CD14-positive monocyte (primary cell): ENCODE results near the gene GUCA1A. TPM values are rescaled to one million over a fixed set of nuclear protein-coding genes. Genes with fewer than 3 reads are reported as not detected.
A peak's percentile ranks its signal among the peaks of the same experiment; 100 is the strongest.

Source experiments
- DNase-seq, 3 donors: peaks; one replicate each; pipeline ENCODE4 v3.0.0-alpha.2; 2011 to 2022
- H2AFZ ChIP-seq: 2 replicates; pipeline ENCODE4 v1.6.0; 2012; ENCODE audit warnings: mild to moderate bottlenecking, low read depth, low read length, inconsistent platforms; ENCODE audit not compliant: insufficient read depth, poor library complexity, severe bottlenecking
- H3K27ac ChIP-seq, 2 donors: 1 replicate in 1 of 2; 2 replicates in 1 of 2; pipeline ENCODE4 v1.5.1; 2012 to 2013; ENCODE audit warnings: low read length in 2 of 2, control low read depth in 1 of 2, inconsistent platforms in 1 of 2, low read depth in 1 of 2, mild to moderate bottlenecking in 1 of 2
- H3K27me3 ChIP-seq, 2 donors: one replicate each; pipeline versions ENCODE4 v1.6.0 to v1.6.1; 2011 to 2013; ENCODE audit warnings: low read length in 2 of 2; ENCODE audit not compliant: control insufficient read depth in 2 of 2, insufficient read depth in 2 of 2
- H3K36me3 ChIP-seq, 2 donors: replicated peaks in 1 of 2; 1 replicate in 1 of 2; 2 replicates in 1 of 2; pipeline versions ENCODE4 v1.5.1 to v1.6.1; 2012 to 2013; ENCODE audit warnings: low read length in 2 of 2, control low read depth in 1 of 2, inconsistent platforms in 1 of 2, mild to moderate bottlenecking in 1 of 2; ENCODE audit not compliant: insufficient read depth in 2 of 2, control insufficient read depth in 1 of 2
- H3K4me1 ChIP-seq, 2 donors: 1 replicate in 1 of 2; 2 replicates in 1 of 2; pipeline versions ENCODE4 v1.5.1 to v1.6.1; 2012 to 2013; ENCODE audit warnings: low read length in 2 of 2, control low read depth in 1 of 2, inconsistent platforms in 1 of 2, mild to moderate bottlenecking in 1 of 2, moderate library complexity in 1 of 2; ENCODE audit not compliant: insufficient read depth in 2 of 2, control insufficient read depth in 1 of 2
- H3K4me2 ChIP-seq: replicated peaks from 2 replicates; pipeline ENCODE3; 2012; ENCODE audit warnings: low read length, moderate library complexity, mild to moderate bottlenecking; ENCODE audit not compliant: poor library complexity, severe bottlenecking; ENCODE audit errors: extremely low read depth
- H3K4me3 ChIP-seq, 3 experiments: fragments of 200-600 bp in 1 of 3; sonication (generic) in 1 of 3; replicated peaks in 1 of 3; 1 replicate in 2 of 3; 2 replicates in 1 of 3; pipeline ENCODE4 v1.5.1; 2011 to 2013; ENCODE audit warnings: low read length in 3 of 3, mild to moderate bottlenecking in 3 of 3, control low read depth in 2 of 3, low read depth in 2 of 3, inconsistent platforms in 1 of 3, moderate library complexity in 1 of 3
- H3K79me2 ChIP-seq: 2 replicates; pipeline ENCODE4 v1.6.0; 2012; ENCODE audit warnings: mild to moderate bottlenecking, control low read depth, inconsistent platforms, low read length, moderate library complexity; ENCODE audit not compliant: insufficient read depth
- H3K9ac ChIP-seq: 2 replicates; pipeline ENCODE4 v1.6.0; 2017; ENCODE audit warnings: low read length, mild to moderate bottlenecking; ENCODE audit not compliant: insufficient read depth, poor library complexity, severe bottlenecking
- H3K9me3 ChIP-seq, 2 donors: replicated peaks in 1 of 2; 1 replicate in 1 of 2; 2 replicates in 1 of 2; pipeline versions ENCODE4 v1.5.1 to v1.6.1; 2012 to 2013; ENCODE audit warnings: low read length in 2 of 2, control low read depth in 1 of 2; ENCODE audit not compliant: control insufficient read depth in 1 of 2, insufficient read depth in 1 of 2
- H4K20me1 ChIP-seq: 2 replicates; pipeline ENCODE4 v1.6.0; 2012; ENCODE audit warnings: mild to moderate bottlenecking, low read length, control low read depth, moderate library complexity; ENCODE audit not compliant: insufficient read depth
- H3K27ac Mint-ChIP-seq, 7 donors: one replicate each; pipeline ENCODE4 v1.8.0; 2020; ENCODE audit warnings: mild to moderate bottlenecking in 7 of 7, mixed read lengths in 7 of 7, moderate library complexity in 6 of 7, inconsistent platforms in 2 of 7
- H3K27me3 Mint-ChIP-seq, 3 donors: one replicate each; pipeline ENCODE4 v1.8.0; 2021 to 2022; ENCODE audit warnings: low read depth in 3 of 3, mild to moderate bottlenecking in 3 of 3, mixed read lengths in 3 of 3, moderate library complexity in 3 of 3, inconsistent platforms in 1 of 3
- H3K36me3 Mint-ChIP-seq, 2 donors: one replicate each; pipeline ENCODE4 v1.8.0; 2020; ENCODE audit warnings: mixed read lengths in 2 of 2, inconsistent platforms in 1 of 2, mild to moderate bottlenecking in 1 of 2
- H3K4me1 Mint-ChIP-seq: one replicate; pipeline ENCODE4 v1.8.0; 2020; ENCODE audit warnings: mild to moderate bottlenecking, mixed read lengths
- H3K4me3 Mint-ChIP-seq, 2 donors: one replicate each; pipeline ENCODE4 v1.8.0; 2020; ENCODE audit warnings: mild to moderate bottlenecking in 2 of 2, mixed read lengths in 2 of 2, moderate library complexity in 1 of 2
- H3K9me3 Mint-ChIP-seq, 7 donors: one replicate each; pipeline ENCODE4 v1.8.0; 2020 to 2022; ENCODE audit warnings: mixed read lengths in 7 of 7, mild to moderate bottlenecking in 6 of 7, moderate library complexity in 6 of 7, inconsistent platforms in 2 of 7
- WGBS: methylation state at CpG from one replicate; pipeline ENCODE4 v1.1.5; 2013; ENCODE audit warnings: missing lambda C conversion rate; ENCODE audit not compliant: insufficient coverage; 5-methylcytosine and 5-hydroxymethylcytosine counted together
- intact Hi-C, 2 donors: fragments of 100-400 bp; cut with micrococcal nuclease; formaldehyde crosslinking; loops; one replicate each; pipeline versions ENCODE4 v1.15.0 to v1.15.1; 2023
- polyA plus RNA-seq, 3 donors: library from polyadenylated mRNA; depleted of rRNA in 1 of 3; unstranded in 2 of 3; stranded (reverse) in 1 of 3; fragments of 300-500 nt in 2 of 3; fragments of >200 nt in 1 of 3; fragmentation: Illumina TruSeq in 2 of 3; gene quantifications; 1 replicate in 2 of 3; 2 replicates in 1 of 3; pipeline ENCODE4 v1.2.3, GENCODE V29; 2012 to 2021
- TF ChIP-seq, protein P1 (sequence below): fragments of 200-600 bp; IDR thresholded peaks from one replicate; pipeline ENCODE4 v1.8.0; 2022; ENCODE audit warnings: antibody characterized with exemption, mild to moderate bottlenecking

GUCA1A gene
- polyA plus RNA-seq, 3 donors: not detected

DNA sequence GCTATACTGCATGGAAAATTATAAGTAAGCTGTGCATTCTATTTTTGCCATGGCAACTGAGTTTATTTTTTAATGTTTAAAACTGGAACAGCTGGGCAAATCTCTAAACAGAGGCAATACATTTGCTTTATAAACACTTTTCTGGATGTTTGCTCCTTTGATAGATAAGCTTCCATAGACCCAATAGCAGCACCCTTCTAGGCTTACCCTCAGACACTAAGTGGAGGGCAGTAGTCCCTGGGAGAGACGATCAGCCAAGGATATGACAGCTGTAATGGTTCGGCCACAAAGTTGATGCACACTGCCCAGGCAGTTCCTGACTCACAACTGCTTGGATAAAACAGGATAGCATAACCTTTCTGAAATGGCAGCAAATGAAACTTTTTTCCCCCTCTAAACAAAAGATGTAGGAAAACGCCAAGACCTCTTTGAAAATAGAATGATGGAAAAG lies 53.0 kb downstream of the GUCA1A start:
- no peak overlapping the region for H2AFZ ChIP-seq
- 100% methylated on average over 2 of the region's 3 CpGs for WGBS
- no peak overlapping the region for H3K27ac ChIP-seq
- H3K4me1 ChIP-seq: no peaks in the 10 kb centered on the region
- no peak overlapping the region for H3K4me3 ChIP-seq
- peaks cover 42 to 52% of the 10 kb centered on the region in 2 donors for H3K36me3 ChIP-seq
- no peak for DNase-seq
- no peak overlapping the region for H3K9ac ChIP-seq
- no peaks in the 10 kb centered on the region for H3K79me2 ChIP-seq
- Mint-ChIP-seq H3K27me3 (no peaks in the 10 kb centered on the region), H3K27ac (peak overlapping the region in 2 of 7 donors; percentile 66 to 82), H3K4me1 (no peaks in the 10 kb centered on the region), H3K9me3 (no peaks in the 10 kb centered on the region), H3K36me3 (peaks cover 42 to 53% of the 10 kb centered on the region in 2 donors), H3K4me3 (no peak overlapping the region)
- intact Hi-C loops: loop anchor here in 1 of 2 donors (10.0 kb wide), 1 partner anchor 319 kb away; no protein-coding TSS in a partner anchor
- H3K27me3 ChIP-seq: no peaks in the 10 kb centered on the region
- no peak overlapping the region for H3K4me2 ChIP-seq
- H4K20me1 ChIP-seq: no peaks in the 10 kb centered on the region
- TF ChIP-seq, protein P1, sequence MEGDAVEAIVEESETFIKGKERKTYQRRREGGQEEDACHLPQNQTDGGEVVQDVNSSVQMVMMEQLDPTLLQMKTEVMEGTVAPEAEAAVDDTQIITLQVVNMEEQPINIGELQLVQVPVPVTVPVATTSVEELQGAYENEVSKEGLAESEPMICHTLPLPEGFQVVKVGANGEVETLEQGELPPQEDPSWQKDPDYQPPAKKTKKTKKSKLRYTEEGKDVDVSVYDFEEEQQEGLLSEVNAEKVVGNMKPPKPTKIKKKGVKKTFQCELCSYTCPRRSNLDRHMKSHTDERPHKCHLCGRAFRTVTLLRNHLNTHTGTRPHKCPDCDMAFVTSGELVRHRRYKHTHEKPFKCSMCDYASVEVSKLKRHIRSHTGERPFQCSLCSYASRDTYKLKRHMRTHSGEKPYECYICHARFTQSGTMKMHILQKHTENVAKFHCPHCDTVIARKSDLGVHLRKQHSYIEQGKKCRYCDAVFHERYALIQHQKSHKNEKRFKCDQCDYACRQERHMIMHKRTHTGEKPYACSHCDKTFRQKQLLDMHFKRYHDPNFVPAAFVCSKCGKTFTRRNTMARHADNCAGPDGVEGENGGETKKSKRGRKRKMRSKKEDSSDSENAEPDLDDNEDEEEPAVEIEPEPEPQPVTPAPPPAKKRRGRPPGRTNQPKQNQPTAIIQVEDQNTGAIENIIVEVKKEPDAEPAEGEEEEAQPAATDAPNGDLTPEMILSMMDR: no peak
- H3K9me3 ChIP-seq: no peaks in the 10 kb centered on the region

DNA sequence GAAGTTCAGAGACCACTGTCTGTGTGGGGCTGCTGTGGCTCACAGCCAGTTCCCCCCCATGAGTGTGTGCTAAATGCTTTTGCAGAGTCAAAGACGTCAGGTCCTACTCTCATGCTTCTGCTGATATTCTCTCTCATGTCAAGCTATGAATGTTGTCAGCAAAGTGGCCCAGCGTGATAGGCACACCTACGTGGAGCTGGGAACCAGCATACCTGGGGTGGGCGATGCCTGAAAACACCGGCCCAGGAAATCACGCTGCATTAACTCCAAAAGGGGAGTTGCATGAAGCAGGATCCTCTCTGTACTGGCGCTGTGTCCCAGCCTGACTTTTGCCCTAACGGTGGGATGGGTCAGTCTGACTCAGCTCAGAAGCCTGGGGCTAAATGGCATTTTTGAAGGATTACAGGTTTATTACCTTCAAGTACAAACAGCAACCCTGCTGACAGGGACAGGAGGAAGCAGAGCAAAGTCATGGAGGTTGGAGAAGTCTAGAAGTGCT lies 53.5 kb downstream of the GUCA1A start:
- Histone ChIP-seq H4K20me1 (no peaks in the 10 kb centered on the region), H3K9ac (no peak overlapping the region), H2AFZ (no peak overlapping the region), H3K9me3 (no peaks in the 10 kb centered on the region), H3K4me2 (no peak overlapping the region), H3K27ac (no peak overlapping the region), H3K79me2 (no peaks in the 10 kb centered on the region), H3K4me1 (no peaks in the 10 kb centered on the region), H3K36me3 (peaks cover 47 to 57% of the 10 kb centered on the region in 2 donors), H3K27me3 (no peaks in the 10 kb centered on the region), H3K4me3 (no peak overlapping the region)
- no peak for DNase-seq
- Mint-ChIP-seq H3K27me3 (no peaks in the 10 kb centered on the region), H3K36me3 (peaks cover 44 to 54% of the 10 kb centered on the region in 2 donors), H3K4me3 (no peak overlapping the region), H3K9me3 (no peaks in the 10 kb centered on the region), H3K27ac (peak overlapping the region in 2 of 7 donors; percentile 5 to 82), H3K4me1 (no peaks in the 10 kb centered on the region)
- WGBS: 96% methylated on average over 7 of the region's 8 CpGs
- TF ChIP-seq, protein P1: no peak
- intact Hi-C loops: loop anchor here in 1 of 2 donors (10.0 kb wide), 1 partner anchor 318 kb away; no protein-coding TSS in a partner anchor
